HFFc6 (cell line): ENCODE measurements around the gene PTPRN2. TPM values are rescaled to one million over a fixed set of nuclear protein-coding genes. Genes with fewer than 3 reads are reported as not detected.
"Not testable (repeated sequence)": the region's sequence is repeated elsewhere in the genome, so short reads cannot be mapped to it uniquely, and the experiment has no call there.

Experiments
- DNase-seq: peaks from one replicate; pipeline ENCODE4 v3.0.0-alpha.2; 2018
- H3K27ac Mint-ChIP-seq: 2 replicates; pipeline ENCODE4 v1.8.0; 2020; ENCODE audit warnings: mild to moderate bottlenecking, mixed read lengths
- H3K27me3 Mint-ChIP-seq: 2 replicates; pipeline ENCODE4 v1.8.0; 2021; ENCODE audit warnings: mild to moderate bottlenecking, moderate library complexity, mixed read lengths; ENCODE audit not compliant: insufficient read depth
- H3K36me3 Mint-ChIP-seq: 2 replicates; pipeline ENCODE4 v1.8.0; 2021; ENCODE audit warnings: low read depth, mixed read lengths
- H3K4me1 Mint-ChIP-seq: 2 replicates; pipeline ENCODE4 v1.8.0; 2020; ENCODE audit warnings: low read depth, mixed read lengths
- H3K4me3 Mint-ChIP-seq: 2 replicates; pipeline ENCODE4 v1.8.0; 2020; ENCODE audit warnings: mild to moderate bottlenecking, moderate library complexity, mixed read lengths
- H3K9me3 Mint-ChIP-seq: 2 replicates; pipeline ENCODE4 v1.8.0; 2020; ENCODE audit warnings: mild to moderate bottlenecking, mixed read lengths
- total RNA-seq, 6 experiments: library from RNA; stranded (reverse); fragmentation: NEBNext Ultra II Directional; extraction: Animal tissue kit (Norgen Biotek cat#: 25700); gene quantifications; 2 replicates in 1 of 6; 3 replicates in 5 of 6; pipeline ENCODE4 v1.2.3, GENCODE V29; 2021
- TF ChIP-seq, protein P1 (sequence below): fragments of 200-600 bp; sonication (generic); IDR thresholded peaks from 2 replicates; pipeline ENCODE4 v1.5.0; 2021; ENCODE audit warnings: antibody characterized with exemption, mild to moderate bottlenecking

The PTPRN2 gene
- total RNA-seq, 6 experiments from 2014 or later = 0.05 to 0.27 (median 0.23) TPM

DNA sequence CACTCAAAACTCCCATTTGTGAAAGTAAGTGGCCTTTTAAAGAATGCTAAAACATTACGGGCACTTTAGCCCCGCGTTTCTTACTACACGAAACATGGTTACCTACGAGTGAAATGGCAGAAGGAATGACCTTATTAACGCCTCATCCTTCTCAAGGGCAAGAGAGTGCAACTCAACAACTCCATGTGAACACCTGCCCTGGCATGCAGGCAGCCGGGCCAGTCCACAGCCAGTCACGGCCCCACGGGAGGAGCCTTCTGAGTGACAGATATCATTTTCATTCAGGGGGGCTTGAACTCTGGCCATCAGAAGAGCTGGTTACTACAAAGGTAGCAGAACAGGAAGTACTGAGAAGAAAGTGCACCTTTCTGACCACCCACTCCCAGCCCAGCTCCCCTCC, 236.1 kb downstream of the PTPRN2 start:
- no peak for DNase-seq
- Mint-ChIP-seq H3K9me3 (peaks cover 52% of the 10 kb centered on the region), H3K27me3 (peaks cover 2% of the 10 kb centered on the region), H3K27ac (no peak overlapping the region), H3K4me3 (no peak overlapping the region), H3K4me1 (no peaks in the 10 kb centered on the region), H3K36me3 (no peaks in the 10 kb centered on the region)
- TF ChIP-seq, protein P1, sequence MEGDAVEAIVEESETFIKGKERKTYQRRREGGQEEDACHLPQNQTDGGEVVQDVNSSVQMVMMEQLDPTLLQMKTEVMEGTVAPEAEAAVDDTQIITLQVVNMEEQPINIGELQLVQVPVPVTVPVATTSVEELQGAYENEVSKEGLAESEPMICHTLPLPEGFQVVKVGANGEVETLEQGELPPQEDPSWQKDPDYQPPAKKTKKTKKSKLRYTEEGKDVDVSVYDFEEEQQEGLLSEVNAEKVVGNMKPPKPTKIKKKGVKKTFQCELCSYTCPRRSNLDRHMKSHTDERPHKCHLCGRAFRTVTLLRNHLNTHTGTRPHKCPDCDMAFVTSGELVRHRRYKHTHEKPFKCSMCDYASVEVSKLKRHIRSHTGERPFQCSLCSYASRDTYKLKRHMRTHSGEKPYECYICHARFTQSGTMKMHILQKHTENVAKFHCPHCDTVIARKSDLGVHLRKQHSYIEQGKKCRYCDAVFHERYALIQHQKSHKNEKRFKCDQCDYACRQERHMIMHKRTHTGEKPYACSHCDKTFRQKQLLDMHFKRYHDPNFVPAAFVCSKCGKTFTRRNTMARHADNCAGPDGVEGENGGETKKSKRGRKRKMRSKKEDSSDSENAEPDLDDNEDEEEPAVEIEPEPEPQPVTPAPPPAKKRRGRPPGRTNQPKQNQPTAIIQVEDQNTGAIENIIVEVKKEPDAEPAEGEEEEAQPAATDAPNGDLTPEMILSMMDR = no peak

DNA sequence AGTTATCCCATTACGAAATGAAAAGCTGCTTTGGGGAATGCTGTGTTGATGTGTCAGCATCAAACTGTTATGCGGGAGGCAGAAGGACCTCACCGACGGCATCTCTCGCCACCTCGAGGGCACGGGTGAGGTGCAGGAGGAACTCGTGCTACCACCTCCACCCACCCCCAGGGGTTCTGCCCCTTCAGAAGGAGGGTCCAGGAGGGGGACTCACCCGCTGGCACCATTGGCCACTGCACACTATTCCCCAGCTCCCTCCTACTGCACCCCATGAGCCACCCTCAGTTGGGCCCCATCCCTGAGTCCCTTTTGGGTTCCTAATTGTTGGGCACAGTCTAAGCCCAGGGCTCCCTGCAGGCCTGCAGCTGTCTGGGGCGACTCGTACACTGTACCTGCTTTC, 236.6 kb downstream of the PTPRN2 start:
- no peaks in the 10 kb centered on the region for H3K4me1 Mint-ChIP-seq
- TF ChIP-seq, protein P1 = no peak
- H3K36me3 Mint-ChIP-seq = no peaks in the 10 kb centered on the region
- no peak overlapping the region for H3K4me3 Mint-ChIP-seq
- H3K27me3 Mint-ChIP-seq = peaks cover 2% of the 10 kb centered on the region
- no peak overlapping the region for H3K27ac Mint-ChIP-seq
- H3K9me3 Mint-ChIP-seq = peaks cover 48% of the 10 kb centered on the region
- DNase-seq = no peak

DNA sequence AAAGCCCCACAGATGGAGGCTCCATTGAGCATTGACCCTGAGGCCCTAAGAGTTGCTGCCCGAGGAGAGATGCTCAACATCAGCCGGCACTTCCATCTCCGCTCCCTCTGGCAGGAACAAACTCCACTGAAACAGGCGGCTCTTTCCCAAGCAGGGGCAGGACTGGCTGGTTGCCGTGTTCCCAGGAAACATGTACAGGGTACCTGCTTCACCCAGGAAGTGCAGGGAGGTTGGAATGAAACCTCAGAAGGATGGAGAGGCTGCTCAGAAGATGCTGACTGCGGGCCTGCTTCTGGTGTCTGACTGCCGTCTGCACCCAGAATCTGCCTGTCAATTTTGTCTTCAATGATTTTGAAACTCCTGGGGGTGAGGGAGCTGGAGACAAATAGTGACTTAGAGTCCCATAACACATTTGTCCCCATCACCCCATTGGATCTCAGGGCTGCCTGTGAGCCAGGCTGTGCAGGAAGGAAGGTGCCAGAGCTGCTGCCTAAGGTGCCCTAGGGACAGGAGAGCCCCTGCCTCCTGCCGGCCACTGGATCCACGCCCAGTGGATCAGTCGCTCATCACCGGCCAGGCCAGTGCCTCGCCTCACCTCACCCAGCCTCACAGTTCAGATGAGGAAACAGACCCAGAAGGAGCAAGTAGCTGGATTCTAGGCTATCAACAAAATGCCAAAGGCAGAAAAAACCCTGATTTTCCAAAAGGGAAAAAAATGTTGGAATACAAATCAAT, 237.3 kb downstream of the PTPRN2 start:
- Mint-ChIP-seq H3K27ac (no peak overlapping the region), H3K4me1 (no peaks in the 10 kb centered on the region), H3K9me3 (peaks cover 45% of the 10 kb centered on the region), H3K27me3 (peaks cover 2% of the 10 kb centered on the region), H3K4me3 (no peak overlapping the region), H3K36me3 (no peaks in the 10 kb centered on the region)
- TF ChIP-seq, protein P1 = no peak
- DNase-seq = no peak

DNA sequence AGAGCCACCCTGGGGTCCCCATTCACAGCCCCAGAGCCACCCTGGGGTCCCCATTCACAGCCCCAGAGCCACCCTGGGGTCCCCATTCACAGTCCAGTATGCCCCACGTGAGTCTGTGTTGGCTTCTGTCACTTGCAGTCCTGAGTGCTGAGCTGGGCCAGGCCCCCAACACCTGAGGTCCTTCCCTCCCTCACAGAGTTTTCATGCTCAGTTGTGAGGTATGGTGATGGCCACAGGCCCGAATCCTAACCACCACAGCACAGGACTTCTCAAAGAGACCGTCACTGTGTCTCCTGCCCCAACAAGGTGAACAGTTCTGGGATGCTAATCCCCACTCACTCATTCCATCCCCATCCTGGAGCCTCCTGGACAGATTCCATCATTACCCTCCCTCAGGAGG, 239.2 kb downstream of the PTPRN2 start:
- Mint-ChIP-seq H3K4me3 (no peak overlapping the region), H3K9me3 (peaks cover 50% of the 10 kb centered on the region), H3K4me1 (no peaks in the 10 kb centered on the region), H3K27me3 (peaks cover 2% of the 10 kb centered on the region), H3K27ac (no peak overlapping the region), H3K36me3 (no peaks in the 10 kb centered on the region; the same call in 1 of the 2 replicates)
- TF ChIP-seq, protein P1 = no peak
- no peak for DNase-seq

DNA sequence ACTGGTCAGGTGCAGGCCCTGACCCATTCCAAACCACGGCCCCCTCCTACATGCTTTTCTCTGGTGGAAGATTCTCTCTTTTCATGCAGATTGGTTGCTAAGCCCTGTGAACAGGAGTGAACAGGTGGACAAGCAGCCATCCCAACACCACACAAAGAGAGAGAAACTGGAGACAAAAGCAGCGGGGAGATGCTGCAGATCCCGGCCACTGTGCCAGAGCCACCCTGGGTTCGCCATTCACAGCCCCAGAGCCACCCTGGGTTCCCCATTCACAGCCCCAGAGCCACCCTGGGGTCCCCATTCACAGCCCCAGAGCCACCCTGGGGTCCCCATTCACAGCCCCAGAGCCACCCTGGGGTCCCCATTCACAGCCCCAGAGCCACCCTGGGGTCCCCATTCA, 239.6 kb downstream of the PTPRN2 start:
- H3K36me3 Mint-ChIP-seq, H3K4me1 Mint-ChIP-seq: not testable (repeated sequence)

DNA sequence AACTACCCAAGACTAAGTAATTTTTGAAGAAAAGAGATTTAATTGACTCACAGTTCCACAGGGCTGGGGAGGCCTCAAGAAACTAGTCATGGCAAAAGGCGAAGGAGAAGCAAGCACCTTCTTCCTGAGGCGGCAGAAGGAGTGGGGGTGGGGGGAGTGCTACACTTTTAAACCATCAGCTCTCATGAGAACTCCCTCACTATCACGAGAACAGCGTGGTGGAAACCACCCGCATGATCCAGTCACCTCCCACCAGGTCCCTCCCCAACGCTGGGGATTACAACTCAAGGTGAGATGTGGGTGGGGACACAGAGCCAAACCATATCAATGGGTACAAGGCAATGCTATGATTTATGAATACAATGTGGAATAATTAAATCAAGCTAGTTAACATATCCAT, 241.9 kb downstream of the PTPRN2 start:
- Mint-ChIP-seq H3K4me3 (no peak overlapping the region), H3K4me1 (no peaks in the 10 kb centered on the region), H3K27ac (no peak overlapping the region), H3K36me3 (peaks cover 25% of the 10 kb centered on the region), H3K27me3 (peaks cover 7% of the 10 kb centered on the region), H3K9me3 (peaks cover 61% of the 10 kb centered on the region)
- DNase-seq = no peak
- TF ChIP-seq, protein P1 = no peak

More for the DNA sequence above, 239.6 kb downstream of the PTPRN2 start:
- not testable (repeated sequence) for H3K27ac Mint-ChIP-seq, H3K27me3 Mint-ChIP-seq, DNase-seq, H3K4me3 Mint-ChIP-seq
- peaks cover 52% of the 10 kb centered on the region for H3K9me3 Mint-ChIP-seq
